ENCODE data around the gene LIMCH1.

The LIMCH1 gene

GRCh38 chr4:41571422-41571821 is 33.5 kb downstream of the LIMCH1 start:
- no peak for DNase-seq

GRCh38 chr4:41572516-41572915 is 34.6 kb downstream of the LIMCH1 start:
- DNase-seq = no peak

DNA sequence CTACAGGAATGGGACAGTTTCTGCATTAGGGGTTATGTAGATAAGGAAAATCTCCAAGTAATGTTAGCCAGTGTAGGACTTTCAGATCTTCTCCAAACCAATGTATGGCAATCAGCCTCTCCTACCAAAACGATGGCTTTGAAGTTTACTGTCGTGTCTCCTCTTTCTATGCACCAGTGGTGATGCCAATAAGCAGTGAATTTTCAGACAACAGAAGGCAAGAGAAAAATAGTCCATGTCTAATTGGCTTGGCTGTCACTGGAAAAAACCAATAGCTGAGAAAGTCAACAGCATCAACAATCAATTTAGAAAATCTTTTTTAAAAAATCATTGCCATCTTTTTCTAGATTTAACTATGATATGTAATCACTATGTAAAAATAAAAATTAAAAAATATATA is 35.0 kb downstream of the LIMCH1 start:
- DNase-seq = no peak

GRCh38 chr4:41573502-41574001 is 35.6 kb downstream of the LIMCH1 start:
- no peak for DNase-seq

- no peak for DNase-seq
Measured at GRCh38 chr4:41575207-41575606, 37.2 kb downstream of the LIMCH1 start.

DNA sequence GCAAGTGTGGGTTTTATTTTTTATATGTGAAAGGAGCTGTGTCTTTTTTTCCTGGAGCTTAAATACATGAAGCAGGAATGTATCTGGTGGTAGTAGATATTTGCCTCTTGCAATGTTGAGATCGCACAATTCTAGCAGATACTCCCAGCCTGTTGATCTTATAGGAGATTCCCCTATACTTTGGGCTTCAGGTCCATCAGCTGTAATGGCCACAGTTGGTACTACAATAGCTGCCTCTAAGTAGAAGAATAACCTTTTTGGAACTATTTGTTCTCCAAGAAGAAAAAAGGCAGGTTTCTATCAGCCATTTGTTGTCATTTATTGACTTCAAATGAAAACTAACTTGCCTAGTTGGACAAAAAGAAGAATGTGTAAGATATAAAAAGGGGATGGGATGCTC is 37.7 kb downstream of the LIMCH1 start:
- no peak for DNase-seq

DNA sequence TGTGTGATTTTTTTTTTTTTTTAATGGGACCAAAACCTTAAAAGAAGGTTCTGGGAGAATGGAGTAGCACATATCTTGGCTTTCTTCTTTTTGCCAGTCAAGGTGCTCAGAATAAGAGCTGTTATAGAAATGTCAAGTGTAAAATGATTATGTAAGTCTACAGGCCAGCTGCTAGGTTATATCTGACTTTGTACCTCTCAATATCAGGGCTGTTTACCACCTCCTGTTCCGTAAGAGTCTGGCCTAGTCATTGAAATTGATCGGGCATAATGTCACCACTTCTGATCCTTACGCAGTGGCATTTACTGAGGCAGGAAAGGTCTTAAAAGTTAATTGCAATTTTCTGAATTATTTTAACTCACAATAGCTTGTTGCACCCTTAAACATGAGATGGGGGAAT is 41.1 kb downstream of the LIMCH1 start:
- DNase-seq = no peak

DNA sequence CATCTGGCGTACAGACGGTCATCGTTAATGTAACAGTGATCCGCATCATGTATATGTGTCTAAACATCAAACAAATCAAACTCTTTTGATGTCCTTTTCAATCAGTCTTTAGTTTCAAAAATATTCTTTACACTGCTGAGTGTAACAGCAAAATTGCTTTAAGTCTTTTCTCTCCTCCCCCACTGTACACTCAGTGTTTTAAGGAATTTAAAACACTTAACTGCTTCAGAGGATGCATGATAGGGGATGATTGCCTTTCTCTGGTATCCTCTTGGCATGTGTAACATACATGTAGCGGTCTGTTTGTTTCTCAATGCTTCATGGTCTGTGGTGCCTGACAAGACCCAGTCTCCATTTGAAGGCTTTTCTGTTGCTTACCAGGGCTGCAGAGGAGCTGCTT is 41.6 kb downstream of the LIMCH1 start:
- no peak for DNase-seq

- DNase-seq = no peak
Measured at GRCh38 chr4:41580007-41580406, 42.0 kb downstream of the LIMCH1 start.

DNA sequence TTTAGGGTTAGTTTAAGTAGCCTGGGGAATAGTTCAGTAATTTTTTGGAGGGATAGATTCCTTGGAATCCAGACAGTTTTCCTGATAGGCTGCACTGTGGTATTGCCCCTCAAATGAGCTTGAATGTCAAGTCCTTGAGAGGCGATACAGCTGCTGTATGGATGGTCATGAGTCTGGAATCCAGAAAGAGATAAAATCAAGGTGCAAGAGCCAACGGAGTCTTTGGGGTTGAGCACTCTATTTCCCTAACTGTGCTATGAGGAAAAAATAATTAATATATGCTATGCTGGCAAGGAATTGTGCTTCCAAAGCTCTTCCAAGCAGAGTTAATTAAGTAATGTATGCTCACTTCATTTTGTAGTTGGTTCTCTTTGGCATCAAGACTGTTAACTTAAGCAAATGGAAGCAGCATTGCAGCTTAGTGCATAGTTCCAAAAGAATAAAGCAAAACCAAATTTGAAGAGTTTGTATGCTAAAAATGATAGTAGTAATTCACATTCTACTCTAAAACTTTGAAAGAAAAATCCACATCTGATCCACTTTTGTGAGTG is 48.8 kb downstream of the LIMCH1 start:
- DNase-seq = no peak

GRCh38 chr4:41587286-41587685 is 49.3 kb downstream of the LIMCH1 start:
- DNase-seq = no peak

DNA sequence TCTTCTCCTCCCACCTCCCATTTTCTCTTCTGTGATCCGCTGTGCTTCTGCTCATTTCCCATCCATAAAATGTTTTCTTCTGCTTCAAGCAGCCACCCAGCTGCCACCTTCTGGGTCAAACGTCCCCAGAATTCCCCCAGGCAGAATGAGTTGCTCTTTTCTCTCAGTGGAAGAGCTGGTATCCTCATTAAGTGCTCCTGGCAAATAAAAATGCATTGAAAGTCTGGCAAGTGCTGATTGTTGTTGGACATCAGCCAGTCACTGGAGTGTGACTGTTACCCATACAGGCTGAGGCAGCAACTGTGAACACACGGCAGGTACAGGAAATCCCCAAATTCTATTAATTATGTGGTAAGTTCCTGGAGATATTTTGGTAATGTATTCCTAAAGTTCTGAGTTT is 52.6 kb downstream of the LIMCH1 start:
- no peak for DNase-seq

- peak; percentile 52 for DNase-seq
Measured at GRCh38 chr4:41594432-41594831, 56.5 kb downstream of the LIMCH1 start.

GRCh38 chr4:41597494-41597893 is 59.5 kb downstream of the LIMCH1 start:
- no peak for DNase-seq

DNA sequence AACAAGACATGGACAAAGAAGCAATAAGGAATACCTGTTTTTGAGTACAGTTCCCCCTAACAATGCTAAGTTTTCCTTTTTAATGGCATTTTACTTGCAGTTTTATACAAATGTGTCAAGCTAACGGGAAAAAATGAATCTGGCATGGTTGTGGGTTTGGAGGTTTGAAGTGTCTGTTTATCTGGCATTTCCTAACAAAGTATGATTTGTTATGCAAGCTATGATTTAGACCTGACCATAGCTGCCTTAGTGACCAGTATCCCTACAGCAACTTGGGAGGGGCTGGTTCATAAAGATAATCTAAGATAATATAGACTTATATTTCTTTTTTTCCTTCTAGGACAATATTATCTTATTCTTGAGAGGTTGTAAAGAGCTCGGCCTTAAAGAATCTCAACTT is 60.6 kb downstream of the LIMCH1 start:
- no peak for DNase-seq

- no peak for DNase-seq
Measured at GRCh38 chr4:41599192-41599786, 61.3 kb downstream of the LIMCH1 start.

DNA sequence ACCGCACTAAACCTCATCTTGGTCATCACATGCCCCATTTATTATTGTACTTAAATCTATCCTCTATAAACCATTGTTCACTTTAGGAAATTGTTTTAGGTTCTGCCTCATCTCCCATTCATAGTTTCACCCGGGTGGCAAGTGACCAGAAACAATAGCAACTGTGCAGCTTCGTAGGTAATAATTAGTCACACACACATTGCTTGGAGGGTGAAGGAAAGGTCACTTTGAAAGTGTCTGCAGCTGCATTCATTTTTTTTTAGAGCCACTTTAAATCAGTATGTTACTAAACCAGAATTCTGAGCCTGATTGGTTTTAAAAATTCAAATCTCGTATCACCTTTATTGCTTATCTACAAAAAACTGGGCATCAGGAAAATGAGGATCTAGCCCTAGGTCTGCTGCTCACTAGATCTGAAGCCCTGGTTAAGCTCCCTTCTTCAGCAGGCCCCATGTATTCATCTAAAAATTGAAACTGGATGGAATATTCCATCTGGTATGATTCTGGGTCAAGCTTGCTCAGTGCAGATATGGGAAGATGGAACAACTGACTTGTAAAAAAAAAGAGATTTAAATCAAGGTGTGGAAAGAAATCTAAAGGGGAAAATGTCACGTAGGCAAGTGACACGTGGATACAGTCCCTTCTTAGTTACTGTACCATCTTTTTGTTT is 62.4 kb downstream of the LIMCH1 start:
- no peak for DNase-seq

- DNase-seq = no peak
Measured at GRCh38 chr4:41601025-41601424, 63.1 kb downstream of the LIMCH1 start.

DNA sequence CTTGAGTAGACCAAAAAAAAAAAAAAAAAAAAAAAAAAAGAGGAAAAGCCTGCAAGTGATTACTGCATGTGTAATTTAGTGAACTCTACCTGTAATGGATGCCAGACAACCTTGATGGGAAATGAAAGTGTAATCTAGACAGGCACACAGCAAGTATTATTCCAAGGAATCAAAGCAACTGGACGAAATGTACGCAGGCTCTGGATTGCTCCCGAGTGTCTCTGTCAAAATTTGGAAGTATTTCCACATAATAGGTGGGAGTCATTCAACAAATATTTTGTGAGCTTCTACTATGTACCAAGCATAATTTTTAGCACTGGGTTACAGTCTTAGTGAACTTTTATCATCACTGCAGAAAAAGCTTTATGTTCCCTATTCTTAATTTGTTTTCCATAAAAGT is 64.2 kb downstream of the LIMCH1 start:
- no peak for DNase-seq

DNA sequence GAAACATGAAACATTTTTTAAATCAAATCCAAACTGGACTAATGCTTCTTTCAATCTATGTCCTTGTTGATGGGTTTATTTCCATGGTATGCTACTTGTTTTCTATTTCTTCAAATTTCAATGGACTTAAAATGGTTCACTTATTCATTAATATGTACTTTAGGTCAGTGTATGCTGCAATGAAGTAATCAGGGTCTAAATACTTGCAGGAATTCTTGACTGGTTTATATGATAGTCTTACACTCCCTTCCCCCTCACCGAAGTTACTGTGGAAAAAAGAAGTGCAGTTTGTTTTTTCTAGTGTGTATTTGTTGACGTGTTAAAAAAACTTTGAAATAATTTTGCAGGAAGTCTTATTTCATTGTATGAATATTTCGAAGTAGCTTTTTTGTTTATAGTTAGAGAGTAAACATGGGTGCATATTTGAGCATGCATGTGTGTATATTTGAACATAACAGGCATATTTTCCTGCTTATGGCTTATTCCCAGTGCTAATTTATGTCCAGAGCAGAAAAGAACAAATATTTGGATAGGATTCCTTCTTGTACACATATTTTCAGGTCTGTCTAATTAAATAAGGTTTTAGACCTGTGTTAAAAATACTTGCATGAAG is 65.0 kb downstream of the LIMCH1 start:
- no peak for DNase-seq

- DNase-seq = no peak
Measured at GRCh38 chr4:41609851-41610250, 71.9 kb downstream of the LIMCH1 start.

DNA sequence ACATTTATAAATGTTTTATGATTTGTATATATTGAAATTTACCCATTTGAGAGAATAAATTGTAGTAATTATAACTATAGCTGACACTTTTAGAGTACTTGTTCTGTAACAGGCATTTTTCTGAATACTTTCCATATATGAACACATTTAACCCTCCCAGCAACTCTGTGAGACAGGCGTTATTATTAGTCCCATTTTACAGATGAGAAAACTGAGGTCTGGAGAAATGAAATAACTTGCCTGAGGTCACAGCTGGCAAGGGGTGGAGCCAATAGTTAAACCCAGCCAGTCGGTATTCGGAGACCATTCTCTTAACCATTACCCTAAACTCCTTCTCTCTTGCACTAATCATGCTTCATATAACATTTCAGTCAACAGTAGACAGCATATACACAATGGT is 72.5 kb downstream of the LIMCH1 start:
- DNase-seq = no peak

DNA sequence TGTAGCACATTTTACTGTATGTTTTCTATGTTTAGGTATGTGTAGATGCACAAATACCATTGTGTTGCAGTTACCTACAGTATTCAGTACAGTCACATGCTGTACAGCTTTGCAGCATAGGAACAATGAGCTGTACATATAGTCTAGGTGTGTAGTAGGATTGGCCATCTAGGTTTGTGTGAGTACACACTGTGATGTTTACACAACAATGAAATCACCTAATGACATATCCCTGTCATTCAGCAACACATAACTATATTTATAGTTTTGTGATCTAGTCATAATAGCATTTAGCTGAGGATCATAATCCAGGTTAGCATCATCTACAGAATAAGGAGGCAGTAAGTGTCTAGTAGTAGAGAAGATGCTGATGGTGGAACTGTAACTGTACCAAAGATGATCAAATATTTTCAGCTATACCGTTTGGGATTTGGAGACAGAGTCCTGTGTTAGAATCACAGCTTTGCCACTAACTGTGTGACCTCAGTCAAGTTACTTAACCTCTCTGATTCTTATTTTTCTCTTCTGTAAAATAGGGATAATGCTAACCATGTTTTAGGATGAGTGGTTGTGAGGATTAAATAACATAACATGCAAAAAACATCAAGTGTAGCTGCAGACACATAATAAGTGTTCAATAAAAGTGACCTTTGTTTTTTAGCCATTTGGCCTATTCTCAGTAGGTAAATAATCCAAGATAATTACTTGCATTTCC is 73.3 kb downstream of the LIMCH1 start:
- DNase-seq = no peak

Measured in right hindlimb (tissue), 1 donor.